ENCODE measurements around the gene SMCR8. TPM values are rescaled to one million over a fixed set of nuclear protein-coding genes. Genes with fewer than 3 reads are reported as not detected.

SMCR8 gene
- total and polyA plus RNA-seq, 9 of the 15 experiments (the other 6 are each of a cell fraction or from before 2014, with no cell fraction given) = 0.25 to 8.8 (median 4.9) TPM

DNA sequence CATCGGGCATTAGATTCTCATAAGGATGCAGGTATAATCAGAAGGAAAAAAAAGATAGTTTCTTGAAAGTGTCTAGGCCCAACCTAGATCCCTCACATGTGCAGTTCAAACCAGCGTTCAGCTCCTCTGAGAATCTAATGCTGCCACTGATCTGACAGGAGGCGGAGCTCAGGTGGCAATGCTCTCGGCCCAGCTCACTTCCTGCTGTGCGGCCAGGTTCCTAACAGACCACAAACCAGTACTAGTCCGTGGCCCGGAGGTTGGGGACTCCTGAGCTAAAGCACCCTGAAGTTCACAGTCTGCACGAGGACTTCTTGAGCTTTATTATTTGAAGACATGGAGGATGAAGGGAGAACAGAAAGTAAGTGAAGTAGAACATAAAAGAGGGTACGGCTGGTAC lies 16.8 kb downstream of the SMCR8 start (continued):
- TF ChIP-seq, protein P1, sequence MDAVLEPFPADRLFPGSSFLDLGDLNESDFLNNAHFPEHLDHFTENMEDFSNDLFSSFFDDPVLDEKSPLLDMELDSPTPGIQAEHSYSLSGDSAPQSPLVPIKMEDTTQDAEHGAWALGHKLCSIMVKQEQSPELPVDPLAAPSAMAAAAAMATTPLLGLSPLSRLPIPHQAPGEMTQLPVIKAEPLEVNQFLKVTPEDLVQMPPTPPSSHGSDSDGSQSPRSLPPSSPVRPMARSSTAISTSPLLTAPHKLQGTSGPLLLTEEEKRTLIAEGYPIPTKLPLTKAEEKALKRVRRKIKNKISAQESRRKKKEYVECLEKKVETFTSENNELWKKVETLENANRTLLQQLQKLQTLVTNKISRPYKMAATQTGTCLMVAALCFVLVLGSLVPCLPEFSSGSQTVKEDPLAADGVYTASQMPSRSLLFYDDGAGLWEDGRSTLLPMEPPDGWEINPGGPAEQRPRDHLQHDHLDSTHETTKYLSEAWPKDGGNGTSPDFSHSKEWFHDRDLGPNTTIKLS (IDR thresholded peaks at IDR 0.05; ENCODE audit: borderline replicate concordance, low read depth) = no peak
- TF ChIP-seq, protein P2, sequence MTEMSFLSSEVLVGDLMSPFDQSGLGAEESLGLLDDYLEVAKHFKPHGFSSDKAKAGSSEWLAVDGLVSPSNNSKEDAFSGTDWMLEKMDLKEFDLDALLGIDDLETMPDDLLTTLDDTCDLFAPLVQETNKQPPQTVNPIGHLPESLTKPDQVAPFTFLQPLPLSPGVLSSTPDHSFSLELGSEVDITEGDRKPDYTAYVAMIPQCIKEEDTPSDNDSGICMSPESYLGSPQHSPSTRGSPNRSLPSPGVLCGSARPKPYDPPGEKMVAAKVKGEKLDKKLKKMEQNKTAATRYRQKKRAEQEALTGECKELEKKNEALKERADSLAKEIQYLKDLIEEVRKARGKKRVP (CRISPR knock-in tag; IDR thresholded peaks at IDR 0.05) = no peak
- TF ChIP-seq TAF1 (IDR thresholded peaks at IDR 0.05; ENCODE audit: control insufficient read depth, extremely low read depth, insufficient read depth, low read length, severe bottlenecking) = no peak
- no peak for TF ChIP-seq XRCC3 (IDR thresholded peaks at IDR 0.05)
- no peak for TF ChIP-seq RUNX1 (IDR thresholded peaks at IDR 0.05; ENCODE audit: low read depth)
- TF ChIP-seq, protein P3, sequence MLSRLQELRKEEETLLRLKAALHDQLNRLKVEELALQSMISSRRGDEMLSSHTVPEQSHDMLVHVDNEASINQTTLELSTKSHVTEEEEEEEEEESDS (CRISPR knock-in tag; IDR thresholded peaks at IDR 0.05) = no peak
- no peak for TF ChIP-seq SMARCE1 (IDR thresholded peaks at IDR 0.05)

DNA sequence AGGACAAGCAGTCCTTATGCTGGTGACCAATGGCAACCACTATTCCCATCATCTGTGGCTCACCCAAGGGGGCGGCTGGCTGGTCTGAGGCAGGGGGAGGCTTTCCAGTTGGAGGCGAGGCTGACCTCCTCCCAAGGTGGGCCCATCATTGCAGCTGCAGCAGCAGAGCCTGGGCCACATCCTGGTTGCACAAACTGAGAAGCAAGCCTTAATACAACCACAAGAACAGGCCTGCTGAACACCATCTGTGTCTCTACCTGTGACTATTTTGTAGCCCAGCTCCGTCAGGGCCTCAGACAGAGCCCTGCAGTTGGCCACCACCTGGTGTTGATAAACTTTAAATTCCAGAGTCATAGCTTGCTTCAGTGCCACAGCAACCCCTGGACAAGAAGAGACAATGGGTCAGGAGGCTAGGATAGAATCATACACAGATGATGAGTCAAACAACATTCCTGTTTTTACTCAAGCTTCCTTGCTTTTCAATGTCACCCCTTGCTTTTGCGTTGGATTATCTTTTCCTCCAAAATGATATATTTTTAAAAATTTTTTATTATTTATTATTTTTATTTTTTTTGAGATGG lies 17.9 kb downstream of the SMCR8 start:
- FAIRE-seq (no peak), ATAC-seq (no peak), DNase-seq (ENCODE audit: extremely low read depth in 1 of 4, low spot score in 3 of 4) (no peak)
- CTCF ChIA-PET (ENCODE audit: low intra/inter-chr PET ratio) = no interaction called here
- WGBS (ENCODE audit: insufficient coverage, low coverage, missing lambda C conversion rate) = 60% methylated on average over 3 of the region's 4 CpGs
- no peaks in the 10 kb centered on the region for H3K9me1 ChIP-seq (ENCODE audit: control insufficient read depth, insufficient read depth, low read length)
- in situ Hi-C loops (cut with MboI) (no loop called here), intact Hi-C loops (cut with micrococcal nuclease) (no loop called here)
- H4K20me1 ChIP-seq (replicated peaks; ENCODE audit: control insufficient read depth, insufficient read depth, low read length) = no peaks in the 10 kb centered on the region
- H3K36me3 ChIP-seq (ENCODE audit: control insufficient read depth, insufficient read depth, low read length) = peaks cover 56% of the 10 kb centered on the region; the same call in 2 of the 3 replicates
- no peak overlapping the region; a peak in 1 of 4 replicates for H3K9ac ChIP-seq (ENCODE audit: insufficient read depth in 1 of 2, low read depth in 2 of 2, low read length in 2 of 2)
- BruUV-seq (replicated peaks) = no TSS peak
- H3K27me3 ChIP-seq (ENCODE audit: control insufficient read depth in 2 of 2, insufficient read depth in 2 of 2, low read length in 2 of 2) = no peaks in the 10 kb centered on the region
- no peak overlapping the region for H2AFZ ChIP-seq (ENCODE audit: low read depth, low read length)
- no peak overlapping the region for H3K4me3 ChIP-seq
- no peak overlapping the region for H3K4me2 ChIP-seq (ENCODE audit: insufficient read depth, low read length)
- H3K4me1 ChIP-seq (replicated peaks in 1 of 2; ENCODE audit: control insufficient read depth in 2 of 2, insufficient read depth in 2 of 2, low read length in 2 of 2) = no peaks in the 10 kb centered on the region
- no peaks in the 10 kb centered on the region for H3K9me3 ChIP-seq (replicated peaks; ENCODE audit: control insufficient read depth, insufficient read depth, low read depth, low read length)
- H3K27ac ChIP-seq (ENCODE audit: extremely low read depth, low read depth, low read length) = no peak overlapping the region
- POLR2A ChIA-PET = no interaction called here
- no peaks in the 10 kb centered on the region for H3K79me2 ChIP-seq (ENCODE audit: control insufficient read depth, insufficient read depth, low read length)
- TF ChIP-seq HMGN3 (IDR thresholded peaks at IDR 0.05; ENCODE audit: borderline replicate concordance, extremely low read depth, insufficient read length, low read depth, low read length) = no peak
- TF ChIP-seq, protein P4, sequence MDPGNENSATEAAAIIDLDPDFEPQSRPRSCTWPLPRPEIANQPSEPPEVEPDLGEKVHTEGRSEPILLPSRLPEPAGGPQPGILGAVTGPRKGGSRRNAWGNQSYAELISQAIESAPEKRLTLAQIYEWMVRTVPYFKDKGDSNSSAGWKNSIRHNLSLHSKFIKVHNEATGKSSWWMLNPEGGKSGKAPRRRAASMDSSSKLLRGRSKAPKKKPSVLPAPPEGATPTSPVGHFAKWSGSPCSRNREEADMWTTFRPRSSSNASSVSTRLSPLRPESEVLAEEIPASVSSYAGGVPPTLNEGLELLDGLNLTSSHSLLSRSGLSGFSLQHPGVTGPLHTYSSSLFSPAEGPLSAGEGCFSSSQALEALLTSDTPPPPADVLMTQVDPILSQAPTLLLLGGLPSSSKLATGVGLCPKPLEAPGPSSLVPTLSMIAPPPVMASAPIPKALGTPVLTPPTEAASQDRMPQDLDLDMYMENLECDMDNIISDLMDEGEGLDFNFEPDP (CRISPR knock-in tag; IDR thresholded peaks at IDR 0.05) = no peak
- no peak for TF ChIP-seq NCOA1 (IDR thresholded peaks at IDR 0.05; ENCODE audit: low read depth)
- TF ChIP-seq ZNF668 (CRISPR knock-in tag; IDR thresholded peaks at IDR 0.05) = no peak
- TF ChIP-seq BRD9 (IDR thresholded peaks at IDR 0.05; ENCODE audit: low read depth, partially characterized antibody) = no peak
- TF ChIP-seq HDAC8 (tag; IDR thresholded peaks at IDR 0.05) = no peak
- no peak for TF ChIP-seq FOS (IDR thresholded peaks at IDR 0.05; ENCODE audit: extremely low read depth, insufficient read length)
- no peak for TF ChIP-seq ELF1 (tag; IDR thresholded peaks at IDR 0.05)
- TF ChIP-seq ZNF561 (CRISPR knock-in tag; conservative IDR thresholded peaks at IDR 0.05) = no peak
- no peak for TF ChIP-seq RBFOX2 (IDR thresholded peaks at IDR 0.05; ENCODE audit: low read depth, low read length)

Measured in K562 (cell line).